MCF 10A (cell line): ENCODE measurements around the gene NNT. TPM values are rescaled to one million over a fixed set of nuclear protein-coding genes. Genes with fewer than 3 reads are reported as not detected.

ENCODE experiments used
- BruUV-seq: library from RNA; stranded (reverse); fragments of 400-500 nt; replicated peaks from 2 replicates; lab custom pipeline; 2021; lab: Mats Ljungman, UMichigan
- CTCF ChIA-PET: fragments of 300-600 bp; sonication (Branson Sonifier 250); formaldehyde crosslinking; extraction: SDS; loops from one replicate; lab custom pipeline; 2021; ENCODE audit warnings: antibody characterized with exemption, inconsistent platforms; lab: Yijun Ruan, JAX
- POLR2A ChIA-PET: fragments of 300-600, 350-650 bp; sonication (Branson Sonifier 250); formaldehyde crosslinking; extraction: SDS; loops from one replicate; lab custom pipeline; 2020; ENCODE audit warnings: antibody characterized with exemption, inconsistent platforms; lab: Yijun Ruan, JAX
- DNase-seq: peaks from one replicate; pipeline ENCODE4 v3.0.0-alpha.2; 2018; ENCODE audit not compliant: unreplicated experiment
- H3K27ac Mint-ChIP-seq: one replicate; pipeline ENCODE4 v1.8.0; 2022; ENCODE audit warnings: mild to moderate bottlenecking, low read depth, mixed read lengths; ENCODE audit not compliant: unreplicated experiment
- H3K27me3 Mint-ChIP-seq: one replicate; pipeline ENCODE4 v1.8.0; 2022; ENCODE audit warnings: mixed read lengths; ENCODE audit not compliant: insufficient read depth, unreplicated experiment
- H3K36me3 Mint-ChIP-seq: one replicate; pipeline ENCODE4 v1.8.0; 2022; ENCODE audit warnings: mild to moderate bottlenecking, moderate library complexity, mixed read lengths; ENCODE audit not compliant: insufficient read depth, unreplicated experiment
- H3K4me1 Mint-ChIP-seq: one replicate; pipeline ENCODE4 v1.8.0; 2022; ENCODE audit warnings: mixed read lengths; ENCODE audit not compliant: insufficient read depth, unreplicated experiment
- H3K4me3 Mint-ChIP-seq: one replicate; pipeline ENCODE4 v1.8.0; 2022; ENCODE audit warnings: mild to moderate bottlenecking, moderate library complexity, mixed read lengths; ENCODE audit not compliant: unreplicated experiment
- H3K9me3 Mint-ChIP-seq: one replicate; pipeline ENCODE4 v1.8.0; 2022; ENCODE audit warnings: mixed read lengths; ENCODE audit not compliant: unreplicated experiment
- intact Hi-C: fragments of 100-400 bp; cut with micrococcal nuclease; formaldehyde crosslinking; loops from 2 replicates; pipeline ENCODE4 v1.14.1; 2022
- total RNA-seq: library from RNA; stranded (reverse); gene quantifications from 2 replicates; pipeline ENCODE4 v1.2.3, GENCODE V29; 2022
- TF ChIP-seq, protein P1 (sequence below): fragments of 200-600 bp; IDR thresholded peaks from one replicate; pipeline ENCODE4 v1.8.0; 2022; ENCODE audit warnings: antibody characterized with exemption, mild to moderate bottlenecking; ENCODE audit not compliant: unreplicated experiment

The NNT gene
- total RNA-seq, 1 experiment from 2014 or later = 52.3 TPM

DNA sequence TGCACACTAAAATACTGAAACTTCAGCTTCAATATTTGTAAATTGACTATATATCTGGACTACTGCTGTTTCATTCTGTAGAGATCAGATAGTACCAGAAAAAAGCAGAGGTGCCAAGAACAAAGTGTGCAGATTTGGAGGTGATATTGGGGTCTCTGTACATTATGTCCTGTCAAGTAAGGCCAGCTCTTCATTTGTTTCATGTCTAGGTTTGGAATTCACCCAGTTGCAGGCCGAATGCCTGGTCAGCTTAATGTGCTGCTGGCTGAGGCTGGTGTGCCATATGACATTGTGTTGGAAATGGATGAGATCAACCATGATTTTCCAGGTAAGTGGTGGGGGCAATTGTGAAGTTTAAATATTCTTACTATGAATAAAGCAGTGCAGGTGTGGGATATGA, 96.9 kb downstream of the NNT start:
- POLR2A ChIA-PET = no interaction called here
- Mint-ChIP-seq H3K27me3 (no peaks in the 10 kb centered on the region), H3K4me3 (no peak overlapping the region), H3K9me3 (peaks cover 11% of the 10 kb centered on the region), H3K27ac (no peak overlapping the region), H3K36me3 (peaks cover 22% of the 10 kb centered on the region), H3K4me1 (no peaks in the 10 kb centered on the region)
- CTCF ChIA-PET = interaction anchor here (0.6 kb wide), 1 partner anchor 26 kb away, joined by 4 read pairs; no protein-coding TSS in a partner anchor
- BruUV-seq = no TSS peak
- DNase-seq = no peak
- intact Hi-C loops = no loop called here
- TF ChIP-seq, protein P1, sequence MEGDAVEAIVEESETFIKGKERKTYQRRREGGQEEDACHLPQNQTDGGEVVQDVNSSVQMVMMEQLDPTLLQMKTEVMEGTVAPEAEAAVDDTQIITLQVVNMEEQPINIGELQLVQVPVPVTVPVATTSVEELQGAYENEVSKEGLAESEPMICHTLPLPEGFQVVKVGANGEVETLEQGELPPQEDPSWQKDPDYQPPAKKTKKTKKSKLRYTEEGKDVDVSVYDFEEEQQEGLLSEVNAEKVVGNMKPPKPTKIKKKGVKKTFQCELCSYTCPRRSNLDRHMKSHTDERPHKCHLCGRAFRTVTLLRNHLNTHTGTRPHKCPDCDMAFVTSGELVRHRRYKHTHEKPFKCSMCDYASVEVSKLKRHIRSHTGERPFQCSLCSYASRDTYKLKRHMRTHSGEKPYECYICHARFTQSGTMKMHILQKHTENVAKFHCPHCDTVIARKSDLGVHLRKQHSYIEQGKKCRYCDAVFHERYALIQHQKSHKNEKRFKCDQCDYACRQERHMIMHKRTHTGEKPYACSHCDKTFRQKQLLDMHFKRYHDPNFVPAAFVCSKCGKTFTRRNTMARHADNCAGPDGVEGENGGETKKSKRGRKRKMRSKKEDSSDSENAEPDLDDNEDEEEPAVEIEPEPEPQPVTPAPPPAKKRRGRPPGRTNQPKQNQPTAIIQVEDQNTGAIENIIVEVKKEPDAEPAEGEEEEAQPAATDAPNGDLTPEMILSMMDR = no peak

DNA sequence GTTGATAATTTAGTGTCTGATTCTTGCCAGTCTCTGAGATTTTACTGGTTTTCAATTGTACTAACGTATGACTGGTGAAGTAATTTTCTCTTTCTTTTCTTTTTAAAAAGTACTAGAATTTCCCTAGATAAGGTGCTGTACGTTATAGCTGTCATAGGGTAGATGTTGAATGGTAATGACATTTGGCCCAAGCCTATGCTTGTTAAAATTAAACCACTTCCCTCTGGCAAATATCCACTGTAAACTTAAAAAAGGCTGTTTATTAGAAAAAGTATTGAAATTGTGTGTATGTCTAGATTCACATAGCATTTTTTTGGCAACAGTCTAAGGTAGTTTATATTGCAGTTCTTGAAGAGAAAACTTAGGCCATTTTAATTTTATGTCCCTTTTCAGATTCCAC, 97.6 kb downstream of the NNT start:
- no TSS peak for BruUV-seq
- Mint-ChIP-seq H3K4me1 (no peaks in the 10 kb centered on the region), H3K36me3 (peaks cover 29% of the 10 kb centered on the region), H3K27me3 (no peaks in the 10 kb centered on the region), H3K9me3 (peaks cover 7% of the 10 kb centered on the region), H3K4me3 (no peak overlapping the region), H3K27ac (no peak overlapping the region)
- TF ChIP-seq, protein P1 = no peak
- ChIA-PET POLR2A (no interaction called here), CTCF (no interaction called here)
- no peak for DNase-seq
- intact Hi-C loops = no loop called here

DNA sequence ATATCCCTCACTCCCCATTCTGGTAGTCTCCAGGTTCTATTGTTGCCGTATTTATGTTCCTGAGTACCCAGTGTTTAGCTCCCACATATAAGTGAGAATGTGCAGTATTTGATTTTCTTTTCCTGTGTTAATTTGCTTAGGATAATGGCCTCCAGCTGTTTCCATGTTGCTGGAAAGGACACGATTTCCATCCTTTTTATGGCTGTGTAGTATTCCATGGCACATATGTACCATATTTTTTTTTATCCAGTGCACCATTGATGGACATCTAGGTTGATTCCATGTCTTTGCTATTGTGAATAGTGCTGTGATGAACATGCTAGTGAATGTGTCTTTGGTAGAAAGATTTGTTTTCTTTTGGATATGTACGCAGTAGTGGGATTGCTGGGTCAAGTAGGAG, 98.2 kb downstream of the NNT start:
- intact Hi-C loops = no loop called here
- peaks cover 30% of the 10 kb centered on the region for H3K36me3 Mint-ChIP-seq
- H3K4me3 Mint-ChIP-seq = no peak overlapping the region
- TF ChIP-seq, protein P1 = no peak
- no peak overlapping the region for H3K27ac Mint-ChIP-seq
- POLR2A ChIA-PET = no interaction called here
- H3K4me1 Mint-ChIP-seq = no peaks in the 10 kb centered on the region
- CTCF ChIA-PET = no interaction called here
- peaks cover under 1% of the 10 kb centered on the region for H3K9me3 Mint-ChIP-seq
- BruUV-seq = no TSS peak
- DNase-seq = no peak
- H3K27me3 Mint-ChIP-seq = no peaks in the 10 kb centered on the region

DNA sequence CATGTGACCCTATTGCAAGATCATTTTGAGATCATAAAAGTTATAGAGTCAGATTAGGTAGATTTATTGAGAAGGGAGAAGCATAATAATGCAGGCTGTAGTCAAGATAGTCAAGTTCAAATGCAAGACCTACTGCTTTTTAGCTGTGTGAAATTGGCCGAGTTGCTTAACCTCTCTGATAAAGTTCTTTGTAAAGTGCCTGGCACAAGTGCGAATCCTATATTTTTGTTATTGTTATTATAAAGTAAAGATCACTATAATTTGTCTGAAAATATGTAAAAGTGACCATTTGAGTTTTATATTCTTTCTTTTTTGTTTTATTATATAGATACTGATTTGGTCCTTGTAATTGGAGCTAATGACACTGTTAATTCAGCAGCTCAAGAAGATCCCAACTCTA, 99.3 kb downstream of the NNT start:
- no peak for DNase-seq
- POLR2A ChIA-PET = no interaction called here
- Mint-ChIP-seq H3K4me3 (no peak overlapping the region), H3K27me3 (no peaks in the 10 kb centered on the region), H3K4me1 (no peaks in the 10 kb centered on the region), H3K27ac (no peak overlapping the region), H3K9me3 (no peaks in the 10 kb centered on the region), H3K36me3 (peaks cover 30% of the 10 kb centered on the region)
- TF ChIP-seq, protein P1 = no peak
- CTCF ChIA-PET = interaction anchor here (0.7 to 1.2 kb wide), 4 partner anchors 27 to 1103 kb away, joined by 3 to 4 read pairs (median 3); no protein-coding TSS in a partner anchor
- intact Hi-C loops = no loop called here
- no TSS peak for BruUV-seq
